SU-DHL-6 (cell line): ENCODE results near the gene KLK1.

Source experiments
- H2AFZ ChIP-seq: fragments of 200-600 bp; sonication (generic); 2 replicates; pipeline ENCODE4 v1.6.1; 2014; ENCODE audit warnings: low read depth, mild to moderate bottlenecking, moderate library complexity, mixed read lengths, antibody characterized with exemption, low read length; ENCODE audit not compliant: severe bottlenecking
- H3F3A ChIP-seq: fragments of 200-600 bp; shearing (Covaris generic); 2 replicates; pipeline ENCODE4 v1.6.0; 2016; ENCODE audit warnings: antibody characterized with exemption, mild to moderate bottlenecking; ENCODE audit not compliant: insufficient read depth
- H3K27ac ChIP-seq: fragments of 200-600 bp; sonication (generic); 2 replicates; pipeline ENCODE4 v1.5.1; 2016; ENCODE audit warnings: low read depth, mild to moderate bottlenecking, low read length, moderate library complexity, mixed read lengths
- H3K27me3 ChIP-seq: fragments of 200-600 bp; sonication (generic), shearing (Covaris generic); 2 replicates; pipeline ENCODE4 v1.6.0; 2014; ENCODE audit warnings: mild to moderate bottlenecking, low read length
- H3K36me3 ChIP-seq: fragments of 200-600 bp; sonication (generic); 2 replicates; pipeline ENCODE4 v1.6.1; 2014; ENCODE audit warnings: mild to moderate bottlenecking, low read length, mixed read lengths
- H3K4me2 ChIP-seq: fragments of 300-600, 200-600 bp; shearing (Covaris generic), sonication (generic); 2 replicates; pipeline ENCODE4 v1.6.0; 2014; ENCODE audit warnings: low read length, low read depth, mild to moderate bottlenecking; ENCODE audit not compliant: poor library complexity, severe bottlenecking
- H3K4me3 ChIP-seq: fragments of 200-600 bp; sonication (generic); 2 replicates; pipeline ENCODE4 v1.5.1; 2014; ENCODE audit warnings: antibody characterized with exemption, low read length, mild to moderate bottlenecking, mixed read lengths; ENCODE audit not compliant: insufficient read depth, poor library complexity, severe bottlenecking
- H3K79me2 ChIP-seq: fragments of 200-600 bp; sonication (generic); 2 replicates; pipeline ENCODE4 v1.6.1; 2014; ENCODE audit warnings: mild to moderate bottlenecking, low read length, moderate library complexity; ENCODE audit not compliant: insufficient read depth
- H3K9ac ChIP-seq: fragments of 200-600 bp; sonication (generic); 2 replicates; pipeline ENCODE4 v1.7.0; 2014; ENCODE audit warnings: mild to moderate bottlenecking, low read length
- H3K9me2 ChIP-seq: fragments of 200-600 bp; sonication (generic); replicated peaks from 2 replicates; pipeline ENCODE4 v1.6.1; 2014; ENCODE audit warnings: low read length; ENCODE audit not compliant: insufficient read depth
- H3K9me3 ChIP-seq: fragments of 200-600 bp; sonication (generic); 2 replicates; pipeline ENCODE4 v1.6.1; 2014; ENCODE audit warnings: low read length, mixed read lengths; ENCODE audit not compliant: insufficient read depth
- H4K20me1 ChIP-seq: fragments of 200-600 bp; sonication (generic); 2 replicates; pipeline ENCODE4 v1.6.1; 2014; ENCODE audit warnings: low read depth, mild to moderate bottlenecking, antibody characterized with exemption, low read length, moderate library complexity, mixed read lengths
- EZH2phosphoT487 ChIP-seq: fragments of 200-600 bp; sonication (generic), shearing (Covaris generic); conservative IDR thresholded peaks from 2 replicates; pipeline ENCODE4 v1.6.1; 2018; ENCODE audit warnings: mild to moderate bottlenecking, antibody characterized with exemption, low read length, moderate library complexity, mixed read lengths
- TF ChIP-seq, protein P1 (sequence below): fragments of 200-600 bp; sonication (generic); IDR thresholded peaks from one replicate; pipeline ENCODE4 v1.5.1; 2017; ENCODE audit warnings: antibody characterized with exemption, mild to moderate bottlenecking, low read length, moderate library complexity; ENCODE audit not compliant: insufficient read depth, poor library complexity, severe bottlenecking

The KLK1 gene

DNA sequence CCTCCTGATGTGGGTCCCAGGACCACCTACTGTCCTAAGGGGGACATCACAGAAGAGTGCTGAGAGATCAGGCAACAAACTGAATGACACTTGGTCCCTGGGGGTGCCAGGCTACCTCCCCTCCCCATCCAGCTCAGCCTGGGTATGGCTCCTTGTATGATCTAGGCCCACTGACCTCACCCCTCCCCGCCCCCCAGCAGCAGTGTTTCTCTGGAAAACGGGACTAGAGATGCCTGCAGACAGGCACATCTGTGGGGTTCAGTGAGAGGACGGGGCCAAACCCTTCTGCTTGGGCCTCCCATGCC lies 24.1 kb downstream of the KLK1 start:
- Histone ChIP-seq H3K4me3 (no peak overlapping the region), H3K9me3 (no peaks in the 10 kb centered on the region), H4K20me1 (peaks cover 33% of the 10 kb centered on the region), H3K9ac (no peak overlapping the region), H3K4me2 (no peak overlapping the region), H3F3A (peaks cover 54% of the 10 kb centered on the region), H3K27ac (no peak overlapping the region), H3K79me2 (peaks cover 43% of the 10 kb centered on the region), H2AFZ (no peak overlapping the region), H3K9me2 (no peaks in the 10 kb centered on the region), H3K36me3 (peaks cover 21% of the 10 kb centered on the region), H3K27me3 (no peaks in the 10 kb centered on the region)
- no peak for TF ChIP-seq EZH2phosphoT487
- TF ChIP-seq, protein P1, sequence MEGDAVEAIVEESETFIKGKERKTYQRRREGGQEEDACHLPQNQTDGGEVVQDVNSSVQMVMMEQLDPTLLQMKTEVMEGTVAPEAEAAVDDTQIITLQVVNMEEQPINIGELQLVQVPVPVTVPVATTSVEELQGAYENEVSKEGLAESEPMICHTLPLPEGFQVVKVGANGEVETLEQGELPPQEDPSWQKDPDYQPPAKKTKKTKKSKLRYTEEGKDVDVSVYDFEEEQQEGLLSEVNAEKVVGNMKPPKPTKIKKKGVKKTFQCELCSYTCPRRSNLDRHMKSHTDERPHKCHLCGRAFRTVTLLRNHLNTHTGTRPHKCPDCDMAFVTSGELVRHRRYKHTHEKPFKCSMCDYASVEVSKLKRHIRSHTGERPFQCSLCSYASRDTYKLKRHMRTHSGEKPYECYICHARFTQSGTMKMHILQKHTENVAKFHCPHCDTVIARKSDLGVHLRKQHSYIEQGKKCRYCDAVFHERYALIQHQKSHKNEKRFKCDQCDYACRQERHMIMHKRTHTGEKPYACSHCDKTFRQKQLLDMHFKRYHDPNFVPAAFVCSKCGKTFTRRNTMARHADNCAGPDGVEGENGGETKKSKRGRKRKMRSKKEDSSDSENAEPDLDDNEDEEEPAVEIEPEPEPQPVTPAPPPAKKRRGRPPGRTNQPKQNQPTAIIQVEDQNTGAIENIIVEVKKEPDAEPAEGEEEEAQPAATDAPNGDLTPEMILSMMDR: no peak

DNA sequence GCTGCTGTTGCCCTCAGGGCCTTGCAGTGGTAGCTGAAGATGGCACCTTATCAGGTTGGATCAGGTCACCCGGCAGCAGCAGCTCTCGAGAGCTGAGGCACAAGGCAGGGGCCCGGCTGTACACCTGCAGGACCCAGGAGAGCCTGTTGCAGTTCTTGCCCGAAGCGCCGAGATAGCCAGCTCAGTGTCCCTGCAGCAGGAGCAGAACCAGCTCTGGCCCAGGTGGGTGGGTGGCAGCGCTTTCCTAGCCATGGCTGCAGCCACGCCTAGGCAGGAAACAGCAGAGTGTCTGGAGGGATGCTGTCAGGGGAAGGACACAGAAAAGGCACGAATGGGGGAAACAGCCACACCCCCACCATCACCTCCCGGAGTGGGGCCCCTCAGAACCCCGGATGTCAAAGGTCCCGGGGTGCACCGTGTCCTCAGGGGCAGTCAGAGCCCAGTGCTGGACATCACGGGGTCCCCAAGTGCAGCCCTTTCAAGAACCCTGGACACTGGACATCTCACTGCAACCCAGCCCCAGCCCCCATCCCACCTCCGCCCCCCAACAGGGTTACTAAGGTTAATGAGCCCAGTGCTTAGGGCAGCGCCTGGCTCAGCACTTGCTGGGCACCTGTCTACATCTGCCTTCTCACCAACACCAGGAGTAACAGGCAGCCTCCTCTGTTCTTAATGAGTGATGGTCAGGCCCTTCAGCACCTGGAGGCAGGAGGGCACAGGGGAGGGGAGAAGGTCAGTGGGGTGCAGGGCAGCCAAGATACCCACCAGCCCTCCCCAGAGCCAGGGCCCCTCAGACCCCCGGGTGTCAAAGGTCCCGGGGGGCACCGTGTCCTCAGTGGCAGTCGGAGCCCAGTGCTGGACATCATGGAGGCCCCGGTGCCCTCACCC lies 24.7 kb downstream of the KLK1 start:
- Histone ChIP-seq H3K9ac (no peak overlapping the region), H3K4me2 (no peak overlapping the region), H3K9me2 (no peaks in the 10 kb centered on the region), H4K20me1 (peaks cover 33% of the 10 kb centered on the region), H3K27me3 (no peaks in the 10 kb centered on the region), H3K27ac (no peak overlapping the region), H3K4me3 (no peak overlapping the region), H2AFZ (no peak overlapping the region), H3K79me2 (peaks cover 37% of the 10 kb centered on the region), H3K36me3 (peaks cover 21% of the 10 kb centered on the region), H3F3A (peaks cover 54% of the 10 kb centered on the region), H3K9me3 (no peaks in the 10 kb centered on the region)
- no peak for TF ChIP-seq EZH2phosphoT487
- TF ChIP-seq, protein P1: no peak

DNA sequence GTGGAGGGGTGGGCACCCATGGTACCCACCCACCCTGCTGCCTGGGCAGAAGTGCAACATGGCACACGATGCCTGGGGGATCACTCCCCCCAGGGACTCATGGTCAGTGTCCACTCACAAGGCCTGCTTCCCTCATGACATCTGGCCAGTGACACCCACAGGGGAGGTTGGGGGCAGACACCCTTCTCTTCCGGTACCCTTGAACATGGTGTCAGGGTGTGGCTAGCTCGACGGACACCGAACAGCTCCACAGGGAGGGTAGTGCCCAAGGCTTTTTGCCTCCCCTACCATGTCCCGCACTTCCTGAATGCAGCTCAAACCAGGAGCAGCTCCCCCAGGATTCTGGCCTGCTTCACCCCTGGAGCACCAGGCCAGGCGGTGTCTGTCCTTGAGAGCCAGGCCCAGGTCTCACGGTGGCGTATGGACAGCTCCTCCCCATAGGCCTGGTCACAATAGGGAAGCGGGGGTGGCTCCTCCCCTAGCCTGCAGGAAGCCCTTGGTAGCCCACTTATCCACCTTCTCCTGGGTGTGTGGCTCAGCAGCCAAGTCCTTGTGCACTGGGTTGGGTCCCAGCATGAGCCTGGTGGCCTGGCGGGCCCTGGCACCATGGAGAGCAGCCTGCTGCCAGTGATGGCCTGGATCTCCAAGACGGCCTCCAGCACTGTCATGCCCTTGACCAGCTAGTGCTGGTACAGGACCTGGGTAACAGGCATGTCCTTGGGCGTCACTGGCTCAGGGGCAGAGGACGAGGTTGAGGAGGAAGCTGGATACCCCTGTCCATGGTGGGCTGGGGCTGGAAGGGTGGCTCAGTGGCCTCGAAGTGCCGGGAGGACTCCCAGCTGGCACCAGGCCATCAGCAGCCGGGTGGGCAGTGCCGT lies 25.6 kb downstream of the KLK1 start:
- H3K4me2 ChIP-seq: no peak overlapping the region
- no peaks in the 10 kb centered on the region for H3K9me2 ChIP-seq
- H3K9ac ChIP-seq: no peak overlapping the region
- H3K27ac ChIP-seq: no peak overlapping the region
- H3K36me3 ChIP-seq: peaks cover 15% of the 10 kb centered on the region
- H3K79me2 ChIP-seq: peaks cover 28% of the 10 kb centered on the region
- H2AFZ ChIP-seq: no peak overlapping the region
- H3K27me3 ChIP-seq: no peaks in the 10 kb centered on the region
- H4K20me1 ChIP-seq: peaks cover 29% of the 10 kb centered on the region
- TF ChIP-seq EZH2phosphoT487: no peak
- TF ChIP-seq, protein P1: no peak
- H3K9me3 ChIP-seq: no peaks in the 10 kb centered on the region
- H3F3A ChIP-seq: peaks cover 51% of the 10 kb centered on the region
- H3K4me3 ChIP-seq: no peak overlapping the region
